ENCODE measurements around the gene LRP10.

LRP10 gene

DNA sequence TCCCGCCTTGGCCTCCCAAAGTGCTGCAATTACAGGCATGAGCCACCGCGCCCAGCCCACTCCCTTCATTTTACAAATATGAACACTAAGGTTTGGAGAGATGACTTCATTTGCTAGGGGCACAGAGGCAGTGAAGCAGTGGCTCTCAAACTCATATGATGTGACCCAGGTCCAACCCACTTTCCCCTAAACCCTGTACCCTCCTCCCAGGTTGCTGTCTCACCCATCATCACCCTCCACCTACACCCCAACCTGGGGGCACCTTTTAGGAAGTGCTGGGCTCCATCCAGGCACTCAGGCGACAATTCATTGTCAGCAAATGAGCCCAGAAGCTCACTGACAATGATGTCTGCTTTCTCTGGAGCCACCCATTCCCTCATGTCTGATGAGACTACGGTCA, 52.2 kb downstream of the LRP10 start:
- DNase-seq: no peak

DNA sequence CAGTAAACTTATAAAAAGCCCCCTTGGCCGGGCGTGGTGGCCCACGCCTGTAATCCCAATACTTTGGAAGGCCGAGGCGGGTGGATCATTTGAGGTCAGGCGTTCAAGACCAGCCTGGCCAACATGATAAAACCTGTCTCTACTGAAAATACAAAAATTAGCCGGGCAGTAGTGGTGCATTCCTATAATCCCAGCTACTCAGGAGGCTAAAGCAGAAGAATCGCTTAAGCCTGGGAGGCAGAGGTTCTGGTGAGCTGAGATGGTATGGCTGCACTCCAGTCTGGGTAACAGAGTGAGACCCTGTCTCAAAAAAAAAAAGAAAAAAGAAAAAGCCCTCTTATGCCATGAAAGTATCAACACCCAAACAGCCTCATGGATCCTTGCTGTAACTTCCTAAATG, 54.0 kb downstream of the LRP10 start:
- DNase-seq: no peak

DNA sequence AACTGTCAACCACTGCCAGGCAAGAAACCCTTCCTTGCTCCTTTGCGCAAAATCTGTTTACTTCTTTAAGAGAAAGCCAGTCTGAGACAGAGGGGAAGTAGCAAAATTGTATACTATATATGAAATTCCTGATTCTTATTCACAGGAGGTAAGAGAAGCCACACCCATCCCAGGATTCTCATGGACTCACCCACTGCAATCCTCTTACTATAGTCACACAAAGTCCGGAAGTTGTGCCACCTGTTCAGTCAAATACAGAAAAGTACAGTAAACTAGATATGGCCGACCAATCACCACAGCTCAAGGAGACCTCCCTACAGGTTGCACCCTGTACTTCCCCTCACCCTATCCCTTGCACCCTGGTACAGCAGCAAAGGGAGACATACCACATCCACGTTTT, 54.8 kb downstream of the LRP10 start:
- no peak for DNase-seq

DNA sequence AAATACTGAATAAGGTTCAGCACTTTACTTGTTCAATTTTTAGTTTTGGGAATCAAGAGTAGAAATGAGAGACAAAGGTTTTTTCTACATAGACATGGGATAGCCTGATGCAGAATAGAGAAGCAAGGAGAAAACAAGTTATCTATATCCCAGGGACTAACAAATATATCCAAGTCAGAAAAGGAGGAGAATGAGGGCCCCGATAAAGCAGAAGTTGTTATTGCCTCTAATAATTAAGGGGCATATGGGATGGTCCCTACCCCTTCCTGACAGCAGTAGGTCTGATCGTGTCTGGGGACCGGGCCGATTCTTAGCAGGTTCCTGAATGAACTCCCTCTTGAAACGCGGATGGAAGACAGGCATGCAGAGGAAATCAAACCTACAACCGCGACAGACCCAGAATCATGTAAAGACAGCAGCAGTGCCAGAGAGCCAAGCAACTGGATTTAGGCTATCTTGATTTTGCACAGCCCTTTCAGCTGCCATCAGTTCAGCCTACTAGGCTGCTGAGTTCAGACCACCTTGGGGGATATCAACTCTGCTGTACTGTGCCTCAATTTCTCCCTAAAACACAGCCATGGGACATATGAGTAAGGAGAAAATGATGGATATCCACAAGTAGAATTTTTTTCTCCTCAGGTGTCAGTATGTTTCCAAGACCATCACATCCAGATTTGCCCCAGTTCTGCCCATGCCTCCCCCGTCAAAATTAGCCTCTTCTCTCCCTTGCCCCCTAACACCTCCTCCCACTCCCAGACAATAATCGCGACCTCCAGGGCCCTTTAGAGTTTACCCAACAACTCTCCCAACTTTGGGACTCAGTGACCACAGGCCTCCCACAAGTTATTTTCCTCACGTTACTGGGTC, 56.9 kb downstream of the LRP10 start:
- DNase-seq: no peak

DNA sequence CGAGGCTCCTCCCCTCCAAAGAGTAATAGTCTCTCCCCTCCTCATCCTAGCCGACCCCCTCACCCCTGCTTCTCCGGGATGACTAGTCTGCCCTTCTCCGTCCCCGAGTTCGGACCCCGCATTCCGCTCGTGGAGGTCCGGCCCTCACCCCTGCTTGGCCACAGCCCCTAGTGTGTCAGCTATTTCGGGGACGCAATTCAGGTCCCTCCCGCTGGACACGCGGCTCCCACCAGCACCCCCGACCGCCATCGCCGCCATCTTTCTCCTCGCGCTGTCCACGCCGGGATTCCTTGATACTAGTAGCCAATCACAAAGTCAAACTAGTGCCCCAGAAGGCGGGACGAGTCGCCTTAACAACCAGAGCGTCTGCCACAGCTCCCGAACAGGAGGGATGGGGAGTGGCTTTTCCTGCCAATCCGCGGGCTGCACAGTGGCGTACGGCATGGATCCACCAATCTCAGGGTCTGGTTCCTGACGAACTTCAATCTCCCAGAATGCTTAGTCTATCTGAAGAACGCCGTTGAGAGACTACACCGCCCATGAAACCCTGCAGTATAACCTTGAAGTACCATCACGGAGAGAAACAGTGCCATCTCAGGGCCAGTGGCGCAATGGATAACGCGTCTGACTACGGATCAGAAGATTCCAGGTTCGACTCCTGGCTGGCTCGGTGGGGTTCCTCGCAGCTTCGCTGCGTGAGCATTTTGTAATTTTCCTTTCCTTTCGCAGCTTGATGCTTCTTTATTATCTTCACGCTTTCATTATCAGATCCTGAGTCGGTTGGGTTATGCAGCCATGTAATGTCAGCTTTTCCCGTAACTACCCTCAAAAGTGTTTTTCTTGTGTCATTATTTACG, 57.8 kb downstream of the LRP10 start, which contains the start of gene PRMT5:
PRMT5 (minus strand) TSS at position 273 of the 857 bp plus-strand sequence; CDS start at position 258, 15 bp downstream.
- peak; percentile 99 for DNase-seq

DNA sequence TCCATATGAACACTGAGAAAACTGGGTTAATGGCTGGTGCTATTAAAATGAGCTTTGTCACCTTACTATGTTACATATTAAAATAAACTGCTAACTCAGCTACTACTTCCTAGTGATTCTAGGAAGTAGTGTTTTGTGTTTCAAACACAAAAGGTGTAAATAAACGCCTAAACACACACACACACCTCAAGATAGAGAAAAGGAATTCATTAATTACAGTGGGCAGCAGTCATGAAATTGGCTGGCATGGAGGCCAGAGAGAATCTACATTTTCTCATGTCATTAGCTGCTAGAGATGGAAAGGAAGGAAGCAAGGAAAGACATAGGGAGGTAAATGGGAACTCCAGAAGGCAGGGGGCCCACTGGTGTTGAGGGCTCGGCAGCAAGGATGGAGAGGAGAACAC, 58.4 kb downstream of the LRP10 start:
- no peak for DNase-seq
